Fibroblast of gingiva (primary cell): ENCODE results near the gene STARD7.

Experiments
- DNase-seq: peaks from one replicate; pipeline ENCODE4 v3.0.0-alpha.2; 2011; ENCODE audit warnings: low read depth

STARD7 gene

GRCh38 chr2:96197546-96198255 is 10.9 kb downstream of the STARD7 start:
- no peak for DNase-seq

- peak; percentile 39 for DNase-seq
These were observed 13.1 kb downstream of the STARD7 start for GRCh38 chr2:96195410-96196066.

- DNase-seq: no peak
These were observed 16.5 kb downstream of the STARD7 start for GRCh38 chr2:96191937-96192670.

GRCh38 chr2:96188821-96189526 is 19.7 kb downstream of the STARD7 start:
- no peak for DNase-seq

GRCh38 chr2:96186562-96186961 is 22.1 kb downstream of the STARD7 start:
- no peak for DNase-seq

- no peak for DNase-seq
These were observed 23.1 kb downstream of the STARD7 start for GRCh38 chr2:96185516-96185915.

GRCh38 chr2:96184989-96185388 is 23.6 kb downstream of the STARD7 start:
- DNase-seq: no peak

- no peak for DNase-seq
These were observed 24.4 kb downstream of the STARD7 start for GRCh38 chr2:96184188-96184587.

- DNase-seq: no peak
These were observed 27.1 kb downstream of the STARD7 start for GRCh38 chr2:96181529-96181928.

GRCh38 chr2:96180521-96180920 is 28.1 kb downstream of the STARD7 start:
- DNase-seq: no peak

- DNase-seq: no peak
These were observed 28.6 kb downstream of the STARD7 start for GRCh38 chr2:96180002-96180401.

GRCh38 chr2:96176661-96177060 is 32.0 kb downstream of the STARD7 start:
- DNase-seq: peak; percentile 54

GRCh38 chr2:96175951-96176350 is 32.7 kb downstream of the STARD7 start:
- DNase-seq: peak; percentile 58

- peak; percentile 27 for DNase-seq
These were observed 34.1 kb downstream of the STARD7 start for GRCh38 chr2:96174251-96175144.

- DNase-seq: no peak
These were observed 36.8 kb downstream of the STARD7 start for GRCh38 chr2:96171831-96172230.

- no peak for DNase-seq
These were observed 38.0 kb downstream of the STARD7 start for GRCh38 chr2:96170626-96171025.

GRCh38 chr2:96169868-96170507 is 38.6 kb downstream of the STARD7 start:
- DNase-seq: no peak

- DNase-seq: no peak
These were observed 41.1 kb downstream of the STARD7 start for GRCh38 chr2:96167407-96168013.

- no peak for DNase-seq
These were observed 44.0 kb downstream of the STARD7 start for GRCh38 chr2:96164459-96165184.
